MG63 (cell line): ENCODE data around the gene TSPEAR. TPM values are rescaled to one million over a fixed set of nuclear protein-coding genes. Genes with fewer than 3 reads are reported as not detected.
"Not testable (repeated sequence)": the region's sequence is repeated elsewhere in the genome, so short reads cannot be mapped to it uniquely, and the experiment has no call there.

Experiments used
- DNase-seq: peaks from one replicate; pipeline ENCODE4 v3.0.0-alpha.2; 2020
- H3K27me3 ChIP-seq: fragments of 250-450 bp; sonication (Bioruptor Pico); 2 replicates; pipeline ENCODE4 v1.5.1; 2020; ENCODE audit warnings: mild to moderate bottlenecking, moderate library complexity
- H3K36me3 ChIP-seq: fragments of 250-450 bp; sonication (Bioruptor Pico); 2 replicates; pipeline ENCODE4 v1.5.1; 2020; ENCODE audit warnings: mild to moderate bottlenecking, moderate library complexity
- H3K4me3 ChIP-seq: fragments of 250-450 bp; sonication (Bioruptor Pico); 2 replicates; pipeline ENCODE4 v1.5.1; 2020; ENCODE audit warnings: mild to moderate bottlenecking, moderate library complexity
- H3K9me3 ChIP-seq: fragments of 250-450 bp; sonication (Bioruptor Pico); 2 replicates; pipeline ENCODE4 v1.5.1; 2020; ENCODE audit warnings: mild to moderate bottlenecking, moderate library complexity
- total RNA-seq: library from RNA; depleted of rRNA; stranded (reverse); fragments of >200 nt; shearing (Covaris generic); gene quantifications from 2 replicates; pipeline ENCODE4 v1.2.3, GENCODE V29; 2014; ENCODE audit warnings: low replicate concordance

Gene TSPEAR
- total RNA-seq, 1 experiment from 2014 or later: not detected

GRCh38 chr21:44558329-44558675 is 153.1 kb downstream of the TSPEAR start:
- not testable (repeated sequence) for DNase-seq, H3K36me3 ChIP-seq, H3K9me3 ChIP-seq, H3K4me3 ChIP-seq, H3K27me3 ChIP-seq

- peaks cover 4% of the 10 kb centered on the region; the same call in 1 of the 2 replicates for H3K9me3 ChIP-seq
- H3K27me3 ChIP-seq: peaks cover 4% of the 10 kb centered on the region
- no peak overlapping the region for H3K4me3 ChIP-seq
- no peak for DNase-seq
- no peaks in the 10 kb centered on the region for H3K36me3 ChIP-seq
Measured at GRCh38 chr21:44557491-44558328, 153.7 kb downstream of the TSPEAR start.

DNA sequence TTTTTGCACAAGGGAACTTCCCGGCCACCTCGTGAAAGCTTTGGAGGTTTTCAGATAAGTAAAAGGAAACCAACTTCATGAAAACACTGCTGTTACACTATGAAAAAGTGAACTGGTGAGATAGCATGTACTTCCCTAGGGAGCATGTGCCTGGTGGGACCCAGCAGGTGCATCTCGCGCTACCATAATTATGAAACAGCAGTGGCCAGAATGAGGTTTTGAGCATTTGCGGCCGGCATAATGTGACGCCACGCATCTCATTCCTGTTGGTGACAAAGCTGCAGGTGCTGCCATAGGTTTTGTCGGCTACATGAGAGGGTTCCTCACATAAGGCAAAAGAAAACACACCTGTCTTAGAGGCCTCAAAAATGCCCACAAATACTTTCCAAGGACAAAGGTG is 154.5 kb downstream of the TSPEAR start:
- H3K36me3 ChIP-seq: no peaks in the 10 kb centered on the region
- no peaks in the 10 kb centered on the region; the same call in 1 of the 2 replicates for H3K9me3 ChIP-seq
- no peak for DNase-seq
- no peaks in the 10 kb centered on the region; the same call in none of the 2 replicates for H3K27me3 ChIP-seq
- no peak overlapping the region for H3K4me3 ChIP-seq

GRCh38 chr21:44555200-44555875 is 156.0 kb downstream of the TSPEAR start:
- no peaks in the 10 kb centered on the region; the same call in none of the 2 replicates for H3K27me3 ChIP-seq
- no peak overlapping the region for H3K4me3 ChIP-seq
- H3K9me3 ChIP-seq: no peaks in the 10 kb centered on the region; the same call in 1 of the 2 replicates
- H3K36me3 ChIP-seq: no peaks in the 10 kb centered on the region
- DNase-seq: no peak

DNA sequence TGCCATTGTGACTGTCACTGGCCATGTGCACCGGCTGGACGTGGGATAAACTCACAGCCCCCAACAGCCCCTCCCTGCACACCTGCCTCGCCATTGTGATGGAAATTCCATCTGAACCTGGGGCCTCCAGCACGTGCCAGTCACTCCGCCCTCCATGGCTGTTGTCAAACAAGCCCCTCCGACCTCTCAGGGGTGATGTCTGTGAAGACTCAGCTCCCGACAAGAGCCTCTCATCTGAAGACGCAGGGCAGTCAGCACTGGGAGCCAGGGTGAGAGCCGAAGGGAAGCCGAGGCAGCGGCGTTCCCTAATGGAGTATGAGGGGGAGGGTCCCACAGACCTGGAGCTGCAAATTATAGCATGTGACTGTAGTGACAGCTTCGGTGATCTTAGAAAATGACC is 158.7 kb downstream of the TSPEAR start:
- DNase-seq: no peak
- no peak overlapping the region for H3K4me3 ChIP-seq
- peaks cover 3% of the 10 kb centered on the region; the same call in 1 of the 2 replicates for H3K9me3 ChIP-seq
- H3K36me3 ChIP-seq: no peaks in the 10 kb centered on the region
- H3K27me3 ChIP-seq: 0 out of 2 replicates have a peak, but pooled peaks cover 5% of the 10 kb centered on the region

DNA sequence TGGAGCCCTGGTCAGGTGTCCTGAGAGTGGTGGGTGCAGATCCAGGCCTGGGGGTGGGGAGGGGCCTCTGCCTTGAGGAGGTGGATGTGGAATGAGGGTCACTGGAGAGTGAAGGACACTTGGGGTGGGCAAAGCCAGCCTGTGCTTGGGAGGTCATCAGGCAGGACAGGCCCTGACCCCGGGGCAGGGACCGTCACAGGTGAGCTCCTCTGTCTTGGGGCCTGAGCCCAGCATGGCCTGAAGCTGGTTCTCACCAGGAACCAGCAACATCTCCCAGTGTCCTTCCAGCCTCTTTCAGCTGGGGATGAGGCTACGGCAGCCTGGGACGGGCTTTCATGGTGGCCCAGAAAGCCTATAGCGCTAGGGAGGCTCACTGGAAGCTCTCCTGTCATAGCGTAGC is 159.2 kb downstream of the TSPEAR start:
- no peak for DNase-seq
- H3K27me3 ChIP-seq: 0 out of 2 replicates have a peak, but pooled peaks cover 5% of the 10 kb centered on the region

DNA sequence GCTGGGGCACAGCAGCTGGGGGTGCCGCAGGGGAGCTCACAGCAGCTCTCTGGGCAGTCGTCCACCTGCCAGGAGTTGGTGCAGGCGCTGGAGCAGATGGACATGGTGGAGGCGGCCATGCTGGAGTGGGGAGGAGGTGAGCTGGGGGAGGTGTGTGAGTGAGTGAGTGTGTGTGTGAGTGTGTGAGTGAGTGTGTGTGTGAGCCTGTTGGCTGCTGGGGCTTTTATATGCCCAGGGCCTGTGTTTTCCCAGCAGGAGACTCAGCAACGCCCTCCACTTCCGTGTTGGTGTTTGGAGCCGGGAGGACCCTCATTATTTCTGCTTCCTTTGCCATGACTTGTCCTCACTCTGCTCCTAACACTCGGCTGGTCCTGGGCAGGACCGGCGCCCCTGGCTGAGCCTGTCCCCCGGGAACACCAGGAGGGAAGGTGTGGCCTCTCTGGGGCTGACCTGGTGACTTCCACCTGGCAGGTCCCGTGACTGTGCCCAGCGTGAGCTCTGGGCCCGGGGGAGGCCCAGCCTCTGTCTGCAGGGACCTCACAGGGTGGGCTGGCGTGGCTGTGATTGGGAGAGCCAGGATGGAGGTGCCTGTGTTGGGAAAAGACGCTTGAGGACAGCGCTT is 159.9 kb downstream of the TSPEAR start, which contains the start of gene KRTAP10-2:
Gene KRTAP10-2 (minus strand): TSS at position 166 of the 622 bp plus-strand sequence. CDS start 47 bp downstream, at position 119.
- no peak within 1 kb of the TSS for H3K4me3 ChIP-seq
- 0 out of 2 replicates have a peak, but pooled peaks cover 5% of the 10 kb centered on the region for H3K27me3 ChIP-seq
- DNase-seq: no peak
- H3K36me3 ChIP-seq: no peaks in the 10 kb centered on the region
- peaks cover 15% of the 10 kb centered on the region for H3K9me3 ChIP-seq

More for the DNA sequence above, 159.2 kb downstream of the TSPEAR start:
- no peaks in the 10 kb centered on the region for H3K36me3 ChIP-seq
- H3K4me3 ChIP-seq: no peak overlapping the region
- peaks cover 8% of the 10 kb centered on the region for H3K9me3 ChIP-seq

DNA sequence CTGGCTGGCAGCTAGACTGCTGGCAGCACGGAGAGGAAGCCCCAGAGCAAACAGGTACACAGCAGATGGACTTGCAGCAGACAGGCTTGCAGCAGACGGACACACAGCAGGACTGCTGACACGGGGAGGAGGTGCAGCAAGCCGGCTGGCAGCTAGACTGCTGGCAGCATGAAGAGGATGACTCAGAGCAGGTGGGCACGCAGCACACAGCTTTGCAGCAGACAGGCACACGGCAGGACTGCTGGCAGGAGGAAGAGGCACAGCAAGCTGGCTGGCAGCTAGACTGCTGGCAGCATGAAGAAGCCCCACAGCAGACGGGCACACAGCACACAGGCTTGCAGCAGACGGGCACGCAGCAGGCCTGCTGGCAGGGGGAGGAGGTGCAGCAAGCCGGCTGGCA is 160.6 kb downstream of the TSPEAR start:
- 0 out of 2 replicates have a peak, but pooled peaks cover 5% of the 10 kb centered on the region for H3K27me3 ChIP-seq
- peak; percentile 85 for DNase-seq
- peaks cover 19% of the 10 kb centered on the region for H3K9me3 ChIP-seq
- no peak overlapping the region for H3K4me3 ChIP-seq
- no peaks in the 10 kb centered on the region for H3K36me3 ChIP-seq

GRCh38 chr21:44550285-44550684 is 161.1 kb downstream of the TSPEAR start:
- DNase-seq, H3K4me3 ChIP-seq, H3K27me3 ChIP-seq, H3K36me3 ChIP-seq: not testable (repeated sequence)
- H3K9me3 ChIP-seq: peaks cover 19% of the 10 kb centered on the region

DNA sequence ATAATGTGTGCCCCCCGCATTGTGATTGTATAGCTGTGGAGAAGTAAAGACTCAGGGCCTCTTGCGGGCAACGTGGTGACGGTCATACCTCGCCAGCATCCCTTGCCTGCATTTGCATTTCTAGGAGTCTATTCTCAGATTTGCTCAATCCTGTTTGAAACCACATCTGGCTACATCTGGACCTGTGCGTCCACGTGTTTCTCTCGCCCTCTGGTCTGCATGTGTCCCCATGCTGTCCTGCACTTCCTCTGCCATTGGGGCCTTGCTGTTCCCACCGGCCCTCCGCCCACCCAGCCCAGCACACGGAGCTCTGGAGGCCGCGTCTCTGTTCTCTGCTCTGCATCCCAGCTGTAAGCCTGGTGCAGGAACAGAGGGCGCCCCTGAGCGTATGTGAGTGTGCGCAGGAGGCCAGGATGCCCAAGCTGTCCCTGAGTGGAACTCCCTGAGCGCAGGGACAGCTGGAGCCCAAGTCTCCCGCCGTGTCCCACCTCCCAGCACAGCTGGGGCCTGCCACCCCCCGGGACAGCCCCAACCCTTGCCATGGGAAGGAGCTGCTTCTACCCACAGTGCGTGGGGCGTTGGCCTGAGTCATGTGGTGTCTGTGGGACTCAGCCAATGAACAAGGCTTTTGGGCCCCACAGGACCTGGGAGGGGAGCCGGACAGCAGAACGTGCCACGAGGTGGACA is 161.7 kb downstream of the TSPEAR start:
- no peak for DNase-seq
- Histone ChIP-seq H3K36me3 (no peaks in the 10 kb centered on the region), H3K9me3 (peaks cover 19% of the 10 kb centered on the region), H3K27me3 (0 out of 2 replicates have a peak, but pooled peaks cover 5% of the 10 kb centered on the region), H3K4me3 (no peak overlapping the region)

GRCh38 chr21:44548922-44549321 is 162.4 kb downstream of the TSPEAR start:
- no peak for DNase-seq
- H3K9me3 ChIP-seq: peaks cover 19% of the 10 kb centered on the region
- H3K36me3 ChIP-seq: no peaks in the 10 kb centered on the region
- no peak overlapping the region for H3K4me3 ChIP-seq
- 0 out of 2 replicates have a peak, but pooled peaks cover 5% of the 10 kb centered on the region for H3K27me3 ChIP-seq

GRCh38 chr21:44548381-44548780 is 163.0 kb downstream of the TSPEAR start:
- Histone ChIP-seq H3K4me3 (no peak overlapping the region), H3K27me3 (0 out of 2 replicates have a peak, but pooled peaks cover 5% of the 10 kb centered on the region), H3K36me3 (no peaks in the 10 kb centered on the region), H3K9me3 (peaks cover 19% of the 10 kb centered on the region)
- DNase-seq: no peak

- no peak for DNase-seq
- Histone ChIP-seq H3K9me3 (peaks cover 22% of the 10 kb centered on the region), H3K36me3 (no peaks in the 10 kb centered on the region), H3K4me3 (no peak overlapping the region), H3K27me3 (0 out of 2 replicates have a peak, but pooled peaks cover 5% of the 10 kb centered on the region)
Measured at GRCh38 chr21:44547656-44548331, 163.6 kb downstream of the TSPEAR start.

DNA sequence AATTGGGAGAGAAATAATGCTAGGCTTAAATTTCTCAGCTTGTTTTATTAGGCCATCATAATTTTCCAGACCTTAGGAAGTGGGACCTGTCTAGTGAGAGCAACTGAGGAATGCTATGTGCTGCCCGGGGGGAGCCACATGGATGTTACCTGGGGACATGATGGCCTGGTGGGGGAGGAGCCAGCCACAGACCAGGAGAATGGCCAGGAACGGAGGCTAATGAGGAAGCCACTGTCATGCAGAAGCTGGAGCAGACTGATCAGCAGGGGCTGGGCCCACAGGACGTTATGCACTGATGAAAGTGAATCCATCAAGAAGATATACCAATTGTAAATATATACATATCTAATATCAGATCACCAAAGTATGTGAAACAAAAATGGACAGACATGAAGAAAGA is 166.8 kb downstream of the TSPEAR start:
- H3K27me3 ChIP-seq: 0 out of 2 replicates have a peak, but pooled peaks cover 5% of the 10 kb centered on the region
- no peaks in the 10 kb centered on the region for H3K36me3 ChIP-seq
- H3K4me3 ChIP-seq: no peak overlapping the region
- no peak for DNase-seq
- H3K9me3 ChIP-seq: peaks cover 33% of the 10 kb centered on the region

- Histone ChIP-seq H3K36me3 (no peaks in the 10 kb centered on the region), H3K4me3 (no peak overlapping the region), H3K9me3 (peaks cover 31% of the 10 kb centered on the region), H3K27me3 (no peaks in the 10 kb centered on the region)
- no peak for DNase-seq
Measured at GRCh38 chr21:44542716-44543115, 168.7 kb downstream of the TSPEAR start.
